ENCODE measurements around the gene DOCK4. TPM values are rescaled to one million over a fixed set of nuclear protein-coding genes. Genes with fewer than 3 reads are reported as not detected.
A peak's percentile ranks its signal among the peaks of the same experiment; 100 is the strongest.

DOCK4 gene
- total RNA-seq, 1 donor from 2014 or later: 162 TPM

GRCh38 chr7:111796671-111797070, 409.5 kb downstream of the DOCK4 start:
- peak; percentile 29 for DNase-seq

- DNase-seq: no peak
Measured at GRCh38 chr7:111789870-111790269, 416.3 kb downstream of the DOCK4 start.

GRCh38 chr7:111789048-111789320, 417.2 kb downstream of the DOCK4 start:
- DNase-seq: no peak

GRCh38 chr7:111788286-111789047, 417.7 kb downstream of the DOCK4 start:
- DNase-seq: no peak

DNA sequence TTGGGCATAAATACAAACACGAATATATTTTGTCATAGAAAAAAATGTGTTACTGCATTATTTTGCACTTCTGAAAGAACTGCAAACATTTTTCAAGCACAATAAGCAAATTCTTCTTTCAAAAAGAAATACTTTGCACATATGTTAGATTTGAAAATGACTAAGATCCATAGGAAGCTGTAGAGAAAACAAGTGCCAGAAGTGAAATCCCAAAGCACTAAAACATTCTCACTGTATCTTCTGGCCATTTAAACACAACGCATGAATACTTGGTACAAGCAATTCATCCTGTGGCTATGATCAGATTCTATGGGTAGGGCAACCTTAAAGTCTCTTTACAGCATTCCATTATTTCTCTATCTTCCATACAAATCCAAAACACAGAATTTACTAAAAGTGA, 418.5 kb downstream of the DOCK4 start:
- no peak for DNase-seq

- no peak for DNase-seq
Measured at GRCh38 chr7:111787099-111787498, 419.1 kb downstream of the DOCK4 start.

GRCh38 chr7:111785076-111785475, 421.1 kb downstream of the DOCK4 start:
- DNase-seq: no peak

DNA sequence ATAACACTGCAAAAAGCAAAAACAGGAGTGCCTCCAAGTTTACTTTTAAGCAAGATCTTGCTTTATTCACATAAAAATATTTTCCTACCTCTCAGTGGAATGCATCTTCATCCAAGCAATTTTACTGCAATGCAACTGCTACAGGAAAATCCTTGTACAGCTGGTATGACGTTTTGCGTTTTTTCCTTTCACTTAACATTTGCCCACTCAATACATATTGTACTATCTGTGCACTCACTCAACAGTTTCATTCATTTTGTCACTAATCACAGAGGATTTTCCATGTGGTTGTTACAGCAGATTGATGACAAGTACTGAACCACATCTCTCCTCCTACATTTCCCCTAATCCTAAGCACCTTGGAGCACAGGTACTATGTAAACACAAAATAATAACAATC, 421.9 kb downstream of the DOCK4 start:
- DNase-seq: no peak

GRCh38 chr7:111783854-111784253, 422.3 kb downstream of the DOCK4 start:
- no peak for DNase-seq

DNA sequence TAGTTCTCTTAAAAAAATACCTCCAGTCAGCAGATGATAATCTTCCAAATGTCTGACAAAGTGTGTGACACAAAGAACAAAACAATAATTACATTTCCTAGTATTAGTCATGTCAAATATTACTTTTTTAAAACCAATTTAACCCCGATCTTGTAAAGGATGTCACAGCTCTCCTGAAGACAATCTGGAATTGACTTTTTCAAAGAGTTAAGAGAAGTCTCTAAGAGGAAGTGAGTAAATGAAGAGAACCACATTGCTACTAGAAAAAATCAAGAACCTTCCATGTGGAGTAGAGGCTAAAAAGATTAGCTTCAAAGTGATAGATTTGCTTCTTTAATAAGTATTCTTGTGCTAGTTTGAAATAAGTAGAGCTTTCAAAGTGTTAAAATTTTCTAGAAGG, 425.7 kb downstream of the DOCK4 start:
- DNase-seq: peak; percentile 10

DNA sequence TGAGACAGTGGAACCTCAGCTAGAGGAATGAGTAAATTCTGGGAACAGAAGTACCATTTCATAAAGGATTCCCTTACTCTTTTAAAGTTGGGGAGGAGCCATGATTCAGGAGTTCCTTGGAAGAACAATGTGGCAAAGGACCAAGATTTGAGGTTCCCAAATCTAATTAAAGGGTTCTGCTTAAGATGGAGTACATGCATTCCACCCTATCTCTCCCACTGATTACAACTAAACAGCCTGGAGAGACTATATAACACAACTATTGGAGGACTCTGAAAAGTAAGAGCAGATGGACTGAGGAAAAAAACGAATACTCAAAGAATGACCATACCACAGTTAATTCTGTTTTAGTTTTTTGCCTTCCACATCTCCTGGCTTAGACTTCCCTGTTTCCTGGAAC, 431.0 kb downstream of the DOCK4 start:
- no peak for DNase-seq

DNA sequence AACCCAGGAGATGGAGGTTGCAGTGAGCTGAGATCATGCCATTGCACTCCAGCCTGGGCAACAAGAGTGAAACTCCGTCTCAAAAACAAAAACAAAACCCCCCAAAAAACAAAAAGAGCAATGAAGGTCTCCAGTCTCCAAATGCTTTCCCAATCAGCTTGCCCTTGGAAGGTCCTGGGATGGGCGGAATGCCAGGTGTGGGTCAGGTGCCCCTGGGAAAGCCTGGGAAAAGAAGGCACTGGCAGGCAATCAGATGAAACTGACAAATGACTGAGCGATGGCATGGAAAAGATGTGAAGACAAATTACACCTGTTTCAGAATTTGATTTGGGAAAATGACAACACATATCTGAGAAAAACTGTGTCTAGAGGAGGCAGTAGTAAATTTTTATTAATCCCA, 433.5 kb downstream of the DOCK4 start:
- DNase-seq: no peak

GRCh38 chr7:111771638-111772037, 434.6 kb downstream of the DOCK4 start:
- no peak for DNase-seq

- DNase-seq: no peak
Measured at GRCh38 chr7:111770116-111770515, 436.1 kb downstream of the DOCK4 start.

DNA sequence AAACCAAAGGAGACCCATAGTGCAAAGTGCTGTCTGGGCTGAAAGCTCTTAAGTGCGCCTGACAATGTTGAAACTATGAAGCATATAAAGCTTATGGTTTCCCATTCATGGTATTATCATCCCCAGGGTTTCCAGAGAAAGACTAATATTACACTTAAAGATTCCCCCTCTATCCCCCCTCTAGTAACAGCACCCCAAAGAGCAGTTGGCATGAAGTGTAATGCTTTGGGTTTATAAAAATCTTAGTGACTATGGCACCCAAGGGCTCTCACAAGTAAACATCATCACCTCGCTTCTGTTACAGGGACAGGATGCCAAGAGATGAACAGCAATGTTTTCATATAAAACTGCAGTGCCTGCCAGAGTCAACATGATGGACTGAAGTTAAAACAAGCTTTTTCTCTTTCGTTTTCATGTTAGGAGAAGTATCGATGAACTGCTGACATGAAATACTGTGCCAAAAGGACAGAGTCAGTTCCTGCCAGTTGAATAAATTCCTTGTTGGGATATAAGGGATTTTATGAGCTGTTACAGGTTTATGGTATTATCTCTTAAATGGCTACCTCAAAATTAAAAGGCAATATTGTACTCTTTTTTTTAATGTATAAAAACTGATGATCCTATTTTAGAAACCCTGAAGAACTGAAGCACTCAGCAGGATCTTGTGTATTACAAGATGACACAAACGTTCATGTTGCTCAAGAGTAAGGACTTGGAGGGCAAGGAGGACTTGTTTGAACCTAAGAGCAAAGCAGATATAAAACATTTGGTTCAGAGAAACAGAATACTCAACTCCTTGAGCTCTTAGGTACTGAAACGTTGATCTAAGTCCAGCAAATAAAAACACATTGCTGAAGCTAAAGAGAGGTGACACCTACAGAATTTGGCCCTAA, 440.2 kb downstream of the DOCK4 start:
- DNase-seq: peak; percentile 11

DNA sequence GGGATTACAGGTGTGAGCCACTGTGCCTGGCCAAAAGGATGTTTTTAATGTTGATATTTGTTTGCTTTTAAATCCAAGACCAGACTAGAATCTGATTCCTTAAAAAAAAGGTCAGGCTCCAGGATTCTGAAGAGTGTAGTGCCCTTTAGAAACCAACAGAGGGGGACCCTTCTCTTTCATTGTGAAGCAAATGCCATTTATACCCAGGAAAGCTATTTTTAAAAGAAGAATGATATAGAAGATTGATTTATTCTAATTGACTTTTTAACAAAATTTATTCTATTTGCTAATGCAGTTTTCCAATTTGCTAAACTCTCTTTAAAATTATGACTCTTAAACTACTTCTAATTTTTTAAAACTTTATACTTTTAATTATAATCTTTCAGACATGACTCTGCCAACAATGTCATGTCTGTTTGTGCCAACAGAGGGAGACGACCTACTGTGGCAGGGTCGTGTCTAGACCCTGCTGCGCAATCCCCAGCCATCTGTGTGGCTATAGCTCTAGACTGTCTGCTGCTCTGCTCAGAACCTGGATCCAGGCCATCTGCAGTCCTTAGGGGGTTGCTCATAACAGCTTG, 442.9 kb downstream of the DOCK4 start:
- peak; percentile 62 for DNase-seq

- no peak for DNase-seq
Measured at GRCh38 chr7:111762799-111763198, 443.4 kb downstream of the DOCK4 start.

DNA sequence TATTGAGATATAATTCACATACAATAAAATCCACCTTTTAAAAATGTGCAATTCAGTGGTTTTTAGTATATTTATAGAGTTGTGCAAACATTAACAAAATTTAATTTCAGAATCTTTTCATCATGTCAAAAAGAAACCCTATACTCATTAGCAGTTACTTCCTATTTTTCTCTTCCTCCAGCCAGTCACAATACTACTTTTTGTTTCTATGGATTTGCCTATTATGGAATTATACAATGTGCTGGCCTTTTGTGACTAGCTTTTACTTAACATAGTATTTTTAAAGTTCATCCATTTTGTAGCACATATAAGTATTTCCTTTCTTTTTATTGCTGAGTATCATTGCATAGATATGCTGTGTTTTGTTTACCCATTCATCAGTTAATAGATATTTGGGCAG, 444.0 kb downstream of the DOCK4 start:
- DNase-seq: no peak

GRCh38 chr7:111760043-111760442, 446.2 kb downstream of the DOCK4 start:
- DNase-seq: no peak

GRCh38 chr7:111758332-111758731, 447.9 kb downstream of the DOCK4 start:
- DNase-seq: no peak

- DNase-seq: no peak
Measured at GRCh38 chr7:111756687-111757178, 449.5 kb downstream of the DOCK4 start.

DNA sequence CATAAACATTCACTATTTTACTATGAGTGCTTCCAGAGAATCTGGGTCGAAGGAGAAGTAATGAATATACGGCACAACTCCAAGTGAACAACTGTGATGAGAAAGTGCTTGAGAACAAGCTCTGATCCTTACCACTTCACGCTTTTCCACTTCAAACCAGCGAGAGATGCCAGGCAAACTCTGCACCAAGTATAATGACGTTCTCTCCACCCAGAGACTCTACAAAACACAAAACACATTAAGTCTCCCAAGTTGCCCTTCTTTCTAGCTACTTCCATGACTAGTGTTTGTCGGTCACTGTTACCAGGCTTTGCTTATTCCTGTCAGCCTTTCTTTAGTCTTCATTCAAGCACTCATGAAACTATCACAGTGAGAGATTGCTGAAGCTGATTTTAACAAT, 450.8 kb downstream of the DOCK4 start:
- DNase-seq: no peak

DNA sequence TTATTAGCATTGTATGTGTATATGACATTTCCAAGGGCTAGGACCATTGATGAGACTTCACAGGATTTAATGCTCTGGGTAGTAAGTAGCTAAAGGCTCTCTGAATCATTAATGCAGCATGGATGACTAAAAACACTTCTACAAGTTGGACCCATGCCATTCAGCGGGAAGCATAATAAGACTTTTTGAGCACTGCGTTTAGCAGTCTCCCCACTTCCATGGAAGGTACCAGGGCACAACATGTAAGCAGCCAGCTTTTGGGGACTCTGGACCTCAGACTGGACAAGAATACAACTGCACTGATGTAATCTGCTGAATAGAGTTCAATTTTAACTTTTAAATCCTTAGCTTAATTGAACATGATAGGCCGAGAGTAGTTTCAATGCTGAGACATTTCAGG, 452.2 kb downstream of the DOCK4 start:
- DNase-seq: peak; percentile 9

All from dermis blood vessel endothelial cell (primary cell).